OCI-LY7 (cell line): ENCODE results near the gene SLC24A4. TPM values are rescaled to one million over a fixed set of nuclear protein-coding genes. Genes with fewer than 3 reads are reported as not detected.

Experiments used
- BruUV-seq: library from RNA; stranded (reverse); fragments of 400-500 nt; replicated peaks from 2 replicates; lab custom pipeline; 2021; lab: Mats Ljungman, UMichigan
- CTCF ChIA-PET: fragments of 300-600 bp; sonication (Branson Sonifier 250); formaldehyde crosslinking; loops from one replicate; lab custom pipeline; 2022; ENCODE audit warnings: antibody characterized with exemption; ENCODE audit not compliant: unreplicated experiment; lab: Charles Lee
- POLR2A ChIA-PET: fragments of 300-600 bp; sonication (Branson Sonifier 250); formaldehyde crosslinking; loops from one replicate; lab custom pipeline; 2022; ENCODE audit warnings: antibody characterized with exemption; lab: Charles Lee
- DNase-seq: peaks from one replicate; pipeline ENCODE4 v3.0.0-alpha.2; 2015; ENCODE audit warnings: low spot score
- H2AFZ ChIP-seq: fragments of 200-600 bp; sonication (generic), shearing (Covaris generic); 2 replicates; pipeline ENCODE4 v1.6.1; 2014; ENCODE audit warnings: mild to moderate bottlenecking, antibody characterized with exemption, low read length, moderate library complexity
- H3K27ac ChIP-seq: fragments of 200-600 bp; sonication (generic); 2 replicates; pipeline ENCODE4 v1.5.1; 2014; ENCODE audit warnings: mixed run types, low read depth, mild to moderate bottlenecking, moderate library complexity, low read length, inconsistent platforms; ENCODE audit not compliant: poor library complexity, severe bottlenecking
- H3K36me3 ChIP-seq: fragments of 200-600 bp; sonication (generic); 2 replicates; pipeline ENCODE4 v1.6.1; 2014; ENCODE audit warnings: mild to moderate bottlenecking, antibody characterized with exemption, low read length, moderate library complexity, mixed read lengths; ENCODE audit not compliant: insufficient read depth
- H3K4me1 ChIP-seq: fragments of 200-600 bp; sonication (generic); 2 replicates; pipeline ENCODE4 v1.5.1; 2014; ENCODE audit warnings: mild to moderate bottlenecking, low read length; ENCODE audit not compliant: insufficient read depth, poor library complexity, severe bottlenecking
- H3K4me2 ChIP-seq: fragments of 200-600 bp; sonication (generic); 2 replicates; pipeline ENCODE4 v1.6.1; 2014; ENCODE audit warnings: mild to moderate bottlenecking, low read length
- H3K4me3 ChIP-seq: fragments of 200-600 bp; sonication (generic); 2 replicates; pipeline ENCODE4 v1.5.1; 2014; ENCODE audit warnings: mild to moderate bottlenecking, low read depth, low read length; ENCODE audit not compliant: poor library complexity, severe bottlenecking
- H3K79me2 ChIP-seq: fragments of 200-600 bp; sonication (generic); 2 replicates; pipeline ENCODE4 v1.6.1; 2016; ENCODE audit warnings: low read depth, mild to moderate bottlenecking, low read length, moderate library complexity, mixed read lengths; ENCODE audit not compliant: insufficient read depth
- H3K9me2 ChIP-seq: fragments of 200-600 bp; sonication (generic); 2 replicates; pipeline ENCODE4 v1.6.1; 2016; ENCODE audit warnings: mild to moderate bottlenecking, low read length, mixed read lengths; ENCODE audit not compliant: insufficient read depth
- H3K9me3 ChIP-seq: fragments of 200-600 bp; sonication (generic); 2 replicates; pipeline ENCODE4 v1.6.1; 2014; ENCODE audit warnings: mild to moderate bottlenecking, mixed run types, low read length, mixed read lengths
- H4K20me1 ChIP-seq: fragments of 200-600 bp; sonication (generic); 2 replicates; pipeline ENCODE4 v1.6.1; 2014; ENCODE audit warnings: mild to moderate bottlenecking, antibody characterized with exemption, low read length, moderate library complexity, mixed read lengths; ENCODE audit not compliant: insufficient read depth
- CTCF ChIP-seq: fragments of 200-600 bp; sonication (generic); conservative IDR thresholded peaks from 2 replicates; pipeline ENCODE4 v1.5.1; 2014; ENCODE audit warnings: mild to moderate bottlenecking, antibody characterized with exemption, low read length, moderate library complexity, mixed read lengths
- EZH2phosphoT487 ChIP-seq: fragments of 200-600 bp; sonication (generic); IDR thresholded peaks from 2 replicates; pipeline ENCODE4 v1.6.1; 2018; ENCODE audit warnings: low read depth, borderline replicate concordance, mild to moderate bottlenecking, mixed run types, antibody characterized with exemption, low read length, moderate library complexity, mixed read lengths
- intact Hi-C: fragments of 100-400 bp; cut with micrococcal nuclease; formaldehyde crosslinking; loops from one replicate; pipeline ENCODE4 v1.10.0; 2022; ENCODE audit not compliant: unreplicated experiment
- total RNA-seq, 2 experiments: library from RNA; depleted of rRNA in 1 of 2; stranded (reverse); fragments of >200 nt in 1 of 2; shearing (Covaris generic) in 1 of 2; gene quantifications; 2 replicates each; pipeline ENCODE4 v1.2.3, GENCODE V29; 2014 to 2022

Gene SLC24A4
- total RNA-seq, 2 experiments from 2014 or later: not detected

DNA sequence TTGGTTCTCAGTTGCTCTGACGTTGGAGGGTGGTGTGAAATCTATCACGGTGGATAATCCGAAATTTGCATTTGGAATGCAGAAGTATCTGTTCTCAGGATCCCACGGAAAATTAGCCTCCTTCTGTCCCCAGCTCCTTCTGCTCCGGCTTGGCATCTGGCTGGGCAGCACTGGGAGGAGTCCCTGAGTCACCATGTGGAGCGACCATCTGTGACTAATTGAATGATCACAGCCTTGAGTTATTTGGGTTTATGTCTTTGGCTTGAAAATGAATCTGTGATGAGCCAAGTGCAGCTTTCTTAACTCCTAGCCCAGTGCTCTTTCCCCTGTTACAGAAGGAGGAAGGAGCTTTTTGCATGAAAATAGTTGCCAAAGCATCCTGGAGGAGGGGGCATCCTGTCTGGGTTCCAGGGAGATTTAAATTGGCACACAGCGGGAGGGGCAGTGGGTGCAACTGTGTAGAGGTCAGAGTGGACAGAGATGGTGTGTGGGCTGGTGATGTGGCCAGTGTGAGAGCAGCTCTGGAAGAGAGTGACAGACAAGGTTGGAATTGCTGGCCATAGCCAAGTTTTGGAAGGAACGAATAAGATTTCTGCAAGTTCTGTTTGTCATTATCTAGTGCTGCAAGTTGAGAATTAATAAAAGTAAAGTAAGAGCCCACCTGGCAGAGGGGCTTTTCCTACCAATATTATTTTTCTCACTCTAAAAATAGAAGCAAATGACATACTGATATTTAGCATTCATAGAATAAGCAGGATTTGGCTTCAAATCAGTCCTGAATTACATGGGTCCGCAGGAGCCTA, 74.4 kb downstream of the SLC24A4 start:
- ChIA-PET CTCF (interaction anchor here (0.5 kb wide), 1 partner anchor 1993 kb away, joined by 3 read pairs; no protein-coding TSS in a partner anchor), POLR2A (no interaction called here)
- no peak overlapping the region for H3K4me2 ChIP-seq

GRCh38 chr14:92397953-92398564, 75.1 kb downstream of the SLC24A4 start:
- CTCF ChIA-PET: no interaction called here
- no peak for DNase-seq
- Histone ChIP-seq H3K4me2 (no peak overlapping the region), H3K27ac (no peak overlapping the region), H3K4me3 (no peak overlapping the region), H4K20me1 (no peaks in the 10 kb centered on the region), H3K9me2 (no peaks in the 10 kb centered on the region), H2AFZ (no peak overlapping the region), H3K79me2 (no peaks in the 10 kb centered on the region), H3K36me3 (no peaks in the 10 kb centered on the region), H3K9me3 (no peaks in the 10 kb centered on the region), H3K4me1 (peaks cover 14% of the 10 kb centered on the region)
- BruUV-seq: no TSS peak
- intact Hi-C loops: no loop called here
- TF ChIP-seq EZH2phosphoT487 (no peak), CTCF (no peak)
- POLR2A ChIA-PET: no interaction called here

More for the DNA sequence above, 74.4 kb downstream of the SLC24A4 start:
- no peak for TF ChIP-seq EZH2phosphoT487
- intact Hi-C loops: no loop called here
- H2AFZ ChIP-seq: no peak overlapping the region
- H4K20me1 ChIP-seq: no peaks in the 10 kb centered on the region
- H3K9me2 ChIP-seq: no peaks in the 10 kb centered on the region
- no peaks in the 10 kb centered on the region for H3K79me2 ChIP-seq
- no peaks in the 10 kb centered on the region for H3K9me3 ChIP-seq
- H3K36me3 ChIP-seq: no peaks in the 10 kb centered on the region
- no peak overlapping the region for H3K4me3 ChIP-seq
- peaks cover 14% of the 10 kb centered on the region for H3K4me1 ChIP-seq
- no peak overlapping the region for H3K27ac ChIP-seq
- no peak for DNase-seq
- no TSS peak for BruUV-seq

- TF ChIP-seq EZH2phosphoT487: no peak
- TF ChIP-seq CTCF: no peak
- no peak overlapping the region for H3K27ac ChIP-seq
- no peaks in the 10 kb centered on the region for H3K36me3 ChIP-seq
- ChIA-PET POLR2A (no interaction called here), CTCF (interaction anchor here (0.6 kb wide), 1 partner anchor 12 kb away, joined by 3 read pairs; no protein-coding TSS in a partner anchor)
- no peak overlapping the region for H3K4me3 ChIP-seq
- BruUV-seq: no TSS peak
- H3K79me2 ChIP-seq: no peaks in the 10 kb centered on the region
- intact Hi-C loops: no loop called here
- no peak overlapping the region for H2AFZ ChIP-seq
- no peaks in the 10 kb centered on the region for H3K9me2 ChIP-seq
- H3K4me2 ChIP-seq: no peak overlapping the region
- H3K9me3 ChIP-seq: no peaks in the 10 kb centered on the region
- DNase-seq: no peak
- H4K20me1 ChIP-seq: no peaks in the 10 kb centered on the region
- H3K4me1 ChIP-seq: peaks cover 14% of the 10 kb centered on the region
Measured at GRCh38 chr14:92398888-92399636, 76.1 kb downstream of the SLC24A4 start.
